NOMO-1 (cell line): ENCODE data around the gene EIF5.
A peak's percentile ranks its signal among the peaks of the same experiment; 100 is the strongest.

Experiments used
- DNase-seq, 2 experiments: peaks; one replicate each; lab custom pipeline; 2025; ENCODE audit not compliant: unreplicated experiment in 2 of 2; lab: John Stamatoyannopoulos, UW

Gene EIF5

GRCh38 chr14:103391048-103391447, 57.0 kb downstream of the EIF5 start:
- peak; percentile 77 to 82 for DNase-seq

GRCh38 chr14:103392106-103392505, 58.1 kb downstream of the EIF5 start:
- no peak for DNase-seq

- DNase-seq = no peak
Measured at GRCh38 chr14:103392572-103392971, 58.5 kb downstream of the EIF5 start.

GRCh38 chr14:103393070-103393469, 59.0 kb downstream of the EIF5 start:
- no peak for DNase-seq

GRCh38 chr14:103393676-103394626, 59.9 kb downstream of the EIF5 start:
- no peak for DNase-seq
